WTC11 (cell line): ENCODE data around the gene PSORS1C1. TPM values are rescaled to one million over a fixed set of nuclear protein-coding genes. Genes with fewer than 3 reads are reported as not detected.
A peak's percentile ranks its signal among the peaks of the same experiment; 100 is the strongest.
"Not testable (repeated sequence)": the region's sequence is repeated elsewhere in the genome, so short reads cannot be mapped to it uniquely, and the experiment has no call there.

Experiments
- ATAC-seq: fragments of 200-7000 bp; cut with Tn5 transposase; 2 replicates; pipeline ENCODE4 v1.10.0; 2021; ENCODE audit warnings: mild to moderate bottlenecking, moderate library complexity
- CTCF ChIA-PET: fragments of 300-600 bp; sonication (Branson Sonifier 250); formaldehyde crosslinking; loops from one replicate; lab custom pipeline; 2021; ENCODE audit warnings: antibody characterized with exemption; lab: Charles Lee
- POLR2A ChIA-PET: fragments of 350-600 bp; sonication (Branson Sonifier 250); formaldehyde crosslinking; loops from one replicate; lab custom pipeline; 2021; ENCODE audit warnings: antibody characterized with exemption; lab: Charles Lee
- DNase-seq: peaks from one replicate; pipeline ENCODE4 v3.0.0; 2021; ENCODE audit warnings: low spot score
- H3K27ac Mint-ChIP-seq: 2 replicates; pipeline ENCODE4 v1.8.0; 2021; ENCODE audit warnings: mixed read lengths
- H3K27me3 Mint-ChIP-seq: 2 replicates; pipeline ENCODE4 v1.8.0; 2021; ENCODE audit warnings: low read depth, mild to moderate bottlenecking, moderate library complexity, mixed read lengths
- H3K36me3 Mint-ChIP-seq: 2 replicates; pipeline ENCODE4 v1.8.0; 2021; ENCODE audit warnings: mixed read lengths
- H3K4me1 Mint-ChIP-seq: 2 replicates; pipeline ENCODE4 v1.8.0; 2022; ENCODE audit warnings: mixed read lengths
- H3K4me3 Mint-ChIP-seq: 2 replicates; pipeline ENCODE4 v1.8.0; 2021; ENCODE audit warnings: mild to moderate bottlenecking, moderate library complexity, mixed read lengths
- H3K9me3 Mint-ChIP-seq: 2 replicates; pipeline ENCODE4 v1.8.0; 2021; ENCODE audit warnings: mixed read lengths
- CREM ChIP-seq: sonication (generic); formaldehyde crosslinking; IDR thresholded peaks from 2 replicates; pipeline ENCODE4 v1.8.1; 2022; ENCODE audit warnings: mild to moderate bottlenecking, missing genetic modification reagents, moderate library complexity
- CTCF ChIP-seq: fragments of 200-600 bp; IDR thresholded peaks from 2 replicates; pipeline ENCODE4 v1.8.0; 2022; ENCODE audit warnings: antibody characterized with exemption
- FOXP4 ChIP-seq: sonication (generic); formaldehyde crosslinking; IDR thresholded peaks from 2 replicates; pipeline ENCODE4 v1.8.0; 2022; ENCODE audit warnings: mild to moderate bottlenecking, missing genetic modification reagents
- GABPB1 ChIP-seq: sonication (generic); formaldehyde crosslinking; IDR thresholded peaks from 2 replicates; pipeline ENCODE4 v1.8.1; 2023; ENCODE audit warnings: mild to moderate bottlenecking, missing genetic modification reagents
- JAZF1 ChIP-seq: fragments of 250-450 bp; sonication (Bioruptor Pico); IDR thresholded peaks from 2 replicates; pipeline ENCODE4 v1.9.0; 2021; ENCODE audit warnings: moderate library complexity, mild to moderate bottlenecking, inconsistent platforms
- PRDM15 ChIP-seq: sonication (generic); formaldehyde crosslinking; IDR thresholded peaks from 2 replicates; pipeline ENCODE4 v1.8.0; 2022; ENCODE audit warnings: missing genetic modification reagents
- SP1 ChIP-seq: sonication (generic); formaldehyde crosslinking; conservative IDR thresholded peaks from 2 replicates; pipeline ENCODE4 v1.8.1; 2022; ENCODE audit warnings: missing genetic modification reagents
- TEAD1 ChIP-seq: sonication (generic); formaldehyde crosslinking; IDR thresholded peaks from 2 replicates; pipeline ENCODE4 v1.8.0; 2022; ENCODE audit warnings: mild to moderate bottlenecking, missing genetic modification reagents
- ZNF423 ChIP-seq: fragments of 250-450 bp; sonication (Bioruptor Pico); IDR thresholded peaks from 2 replicates; pipeline ENCODE4 v2.1.2; 2022; ENCODE audit warnings: mild to moderate bottlenecking, moderate library complexity
- total RNA-seq: library from RNA; stranded (reverse); gene quantifications from 3 replicates; pipeline ENCODE4 v1.2.3, GENCODE V29; 2021

Gene PSORS1C1
- total RNA-seq, 1 experiment from 2014 or later, result 0.66 TPM

- H3K4me3 Mint-ChIP-seq, H3K27me3 Mint-ChIP-seq, DNase-seq, H3K36me3 Mint-ChIP-seq, ATAC-seq, H3K9me3 Mint-ChIP-seq, H3K27ac Mint-ChIP-seq, POLR2A ChIA-PET, CTCF ChIA-PET: not testable (repeated sequence)
- H3K4me1 Mint-ChIP-seq, result peaks cover 19% of the 10 kb centered on the region
Observed at GRCh38 chr6:31067028-31067427, 47.6 kb upstream of the PSORS1C1 start.

GRCh38 chr6:31067891-31068668, 46.5 kb upstream of the PSORS1C1 start:
- H3K4me3 Mint-ChIP-seq, ATAC-seq, H3K36me3 Mint-ChIP-seq, POLR2A ChIA-PET, H3K27me3 Mint-ChIP-seq, H3K27ac Mint-ChIP-seq, H3K9me3 Mint-ChIP-seq, DNase-seq: not testable (repeated sequence)
- CTCF ChIA-PET, result interaction anchor here (1.0 to 4.9 kb wide), 6 partner anchors 12 to 182 kb away, joined by 3 to 124 read pairs (median 22); partner anchors contain the start of gene VARS2
- peaks cover 25% of the 10 kb centered on the region for H3K4me1 Mint-ChIP-seq

- ATAC-seq (peak; percentile 62), DNase-seq (peak; percentile 84)
- 0 out of 2 replicates have a peak overlapping the region, but pooled peaks have one; percentile 42 for H3K27ac Mint-ChIP-seq
- peaks cover 25% of the 10 kb centered on the region for H3K4me1 Mint-ChIP-seq
- H3K36me3 Mint-ChIP-seq, result no peaks in the 10 kb centered on the region
- no peaks in the 10 kb centered on the region for H3K9me3 Mint-ChIP-seq
- CTCF ChIA-PET, result interaction anchor here (1.0 to 4.9 kb wide), 14 partner anchors 11 to 390 kb away, joined by 3 to 124 read pairs (median 6); partner anchors contain the start of genes MUCL3 and VARS2
- POLR2A ChIA-PET, result no interaction called here
- TF ChIP-seq FOXP4 (CRISPR knock-in tag) (no peak), CTCF (peak; percentile 90), ZNF423 (CRISPR knock-in tag) (no peak), CREM (CRISPR knock-in tag) (no peak), GABPB1 (CRISPR knock-in tag) (peak; percentile 49; the same call in 1 of the 2 replicates)
- no peak overlapping the region for H3K4me3 Mint-ChIP-seq
- no peaks in the 10 kb centered on the region for H3K27me3 Mint-ChIP-seq
Observed at GRCh38 chr6:31068669-31069340, 45.8 kb upstream of the PSORS1C1 start.

- no peak for TF ChIP-seq JAZF1 (CRISPR knock-in tag)
- peak; percentile 60; the same call in 1 of the 2 replicates for TF ChIP-seq TEAD1 (CRISPR knock-in tag)
- no peak for TF ChIP-seq PRDM15 (CRISPR knock-in tag)
- TF ChIP-seq SP1 (CRISPR knock-in tag), result peak; percentile 3; the same call in 1 of the 2 replicates
- no peaks in the 10 kb centered on the region for H3K9me3 Mint-ChIP-seq
- H3K4me1 Mint-ChIP-seq, result peaks cover 32% of the 10 kb centered on the region
- H3K27me3 Mint-ChIP-seq, result no peaks in the 10 kb centered on the region
- peak overlapping the region; percentile 92 for H3K27ac Mint-ChIP-seq
- POLR2A ChIA-PET, result interaction anchor here (0.6 to 1.6 kb wide), 4 partner anchors 9 to 163 kb away, joined by 3 to 10 read pairs (median 5); partner anchors contain the start of gene GTF2H4
- peak overlapping the region; percentile 22 for H3K4me3 Mint-ChIP-seq
- CTCF ChIA-PET, result interaction anchor here (0.6 to 4.9 kb wide), 50 partner anchors 9 to 392 kb away, joined by 3 to 124 read pairs (median 5); partner anchors contain the start of genes GTF2H4, MUC21, MUCL3 and SFTA2
- ATAC-seq, result peak; percentile 95
- DNase-seq, result peak; percentile 49
- H3K36me3 Mint-ChIP-seq, result no peaks in the 10 kb centered on the region
Observed at GRCh38 chr6:31070711-31071197, 43.8 kb upstream of the PSORS1C1 start.
